SW 1271 (cell line): ENCODE data around the gene ZEB1.
A peak's percentile ranks its signal among the peaks of the same experiment; 100 is the strongest.
"Not testable (repeated sequence)": the region's sequence is repeated elsewhere in the genome, so short reads cannot be mapped to it uniquely, and the experiment has no call there.

ENCODE experiments used
- DNase-seq, 2 experiments: peaks; one replicate each; lab custom pipeline; 2025; lab: John Stamatoyannopoulos, UW

The ZEB1 gene

DNA sequence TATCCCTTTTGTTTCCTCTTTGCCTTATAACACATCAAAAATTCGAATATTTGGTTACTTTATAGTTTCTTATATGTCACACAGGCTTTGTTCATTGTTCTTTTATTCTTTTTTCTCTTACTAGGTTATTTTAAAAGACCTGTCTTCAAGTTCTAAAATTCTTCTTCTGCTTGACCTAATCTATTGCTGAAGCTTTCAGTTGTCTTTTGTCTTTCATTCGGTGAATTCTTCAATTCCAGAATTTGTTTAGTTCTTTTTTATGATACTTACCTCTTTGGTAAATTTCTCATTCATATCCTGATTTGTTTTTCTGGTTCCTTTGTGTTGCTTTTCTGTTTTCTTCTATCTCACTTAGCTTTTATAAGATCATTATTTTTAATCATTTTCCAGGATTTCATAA, 188.4 kb downstream of the ZEB1 start:
- DNase-seq = no peak

DNA sequence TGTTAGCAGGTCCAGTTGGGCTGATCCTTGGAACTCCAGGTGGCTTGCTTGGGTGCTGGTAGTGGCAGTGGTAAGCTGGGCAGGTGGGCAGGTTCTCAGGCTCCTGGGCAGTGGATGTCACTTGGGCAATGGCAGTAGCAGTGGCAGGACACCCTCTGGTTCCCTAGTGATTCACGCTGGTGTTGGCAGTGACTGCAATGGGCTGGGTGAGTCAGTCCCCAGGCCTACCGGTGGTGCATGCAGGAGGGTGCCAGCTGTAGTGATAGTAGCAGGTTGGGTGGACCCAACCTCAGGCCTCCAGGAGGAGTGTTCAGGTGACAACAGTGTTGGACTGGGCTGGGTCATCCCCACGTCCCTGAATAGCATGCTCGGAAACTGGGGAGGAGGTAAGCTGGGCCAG, 189.2 kb downstream of the ZEB1 start:
- DNase-seq = no peak

DNA sequence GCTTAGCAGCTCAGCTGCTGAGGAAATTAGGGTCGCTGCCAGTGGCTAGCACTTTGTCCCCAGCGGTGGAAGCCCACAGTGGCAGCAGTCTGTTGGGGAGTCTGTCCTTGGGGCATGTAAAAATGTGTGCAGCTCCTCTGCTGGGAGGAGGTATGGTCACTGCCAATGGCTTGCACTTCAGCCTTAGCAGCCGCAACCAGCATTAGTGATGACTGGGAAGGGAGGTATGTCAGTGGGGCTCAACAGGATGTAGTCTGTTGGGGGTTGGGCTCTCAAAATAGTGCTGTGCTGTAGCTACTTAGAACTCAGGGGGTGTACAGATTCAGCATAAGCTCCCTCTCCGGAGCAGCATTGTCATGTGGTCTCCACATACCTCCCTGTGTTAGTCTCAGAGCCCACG, 189.9 kb downstream of the ZEB1 start:
- no peak for DNase-seq

DNA sequence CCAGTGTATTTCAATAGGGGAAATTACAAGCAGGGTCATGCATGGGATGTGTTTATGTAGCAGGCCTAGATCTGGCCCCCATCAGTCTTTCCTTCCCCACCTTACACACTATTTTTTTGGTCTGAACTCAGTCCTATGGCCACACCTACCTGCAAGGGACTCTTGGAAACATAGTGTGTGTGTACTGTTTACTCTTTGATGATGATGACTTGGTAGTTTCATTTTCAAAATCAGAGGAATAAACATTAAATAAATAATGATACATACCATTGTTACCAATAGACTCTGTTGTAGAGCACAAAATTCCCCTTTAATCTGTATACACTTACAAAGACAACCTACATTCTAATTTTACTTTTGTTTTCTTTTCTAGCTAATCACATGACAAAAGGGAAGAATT, 191.0 kb downstream of the ZEB1 start:
- DNase-seq = no peak

DNA sequence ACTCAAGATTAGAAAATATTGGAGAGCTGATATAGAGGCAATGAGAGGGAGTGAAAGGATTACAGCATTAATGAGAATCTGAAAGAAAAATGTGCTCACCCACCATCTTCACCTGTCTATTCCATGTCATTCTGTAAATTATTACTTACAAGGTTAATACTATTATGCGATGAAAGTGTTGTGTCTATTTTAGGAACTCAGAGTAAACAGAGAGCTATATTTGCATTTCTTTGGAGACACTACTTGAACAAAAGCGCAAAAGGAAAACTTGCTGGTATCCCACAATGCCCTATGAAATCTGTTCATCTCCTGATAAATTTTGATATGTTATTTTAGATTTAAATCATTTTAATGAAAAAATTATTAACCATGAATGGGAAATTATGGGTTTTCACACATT, 196.1 kb downstream of the ZEB1 start:
- no peak for DNase-seq

DNA sequence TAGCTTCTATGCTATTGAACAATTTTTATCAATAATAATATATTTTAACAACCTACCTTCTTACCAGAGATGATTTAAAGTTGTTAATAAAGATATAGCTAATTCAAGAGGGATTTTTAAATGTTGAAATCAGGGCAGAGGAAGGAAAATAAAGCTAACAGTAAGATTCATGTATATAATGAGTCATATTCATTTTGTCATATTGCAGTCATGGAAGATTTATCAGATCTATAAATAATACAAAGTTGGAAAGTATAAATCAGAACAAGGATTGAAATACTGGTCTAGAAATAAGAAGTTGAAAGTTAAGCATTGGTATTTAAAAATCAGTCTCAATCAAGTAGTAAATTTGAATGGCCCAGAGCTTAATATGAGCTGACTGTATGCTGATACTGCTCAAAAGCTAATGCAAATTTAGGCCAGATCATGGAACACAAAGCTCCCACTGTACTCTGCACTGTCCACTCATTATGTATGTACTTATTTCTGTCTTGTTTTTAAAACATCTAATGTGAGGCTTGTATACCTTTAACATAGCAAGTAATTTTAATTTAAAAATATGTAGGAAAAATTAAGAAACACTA, 196.9 kb downstream of the ZEB1 start:
- no peak for DNase-seq

DNA sequence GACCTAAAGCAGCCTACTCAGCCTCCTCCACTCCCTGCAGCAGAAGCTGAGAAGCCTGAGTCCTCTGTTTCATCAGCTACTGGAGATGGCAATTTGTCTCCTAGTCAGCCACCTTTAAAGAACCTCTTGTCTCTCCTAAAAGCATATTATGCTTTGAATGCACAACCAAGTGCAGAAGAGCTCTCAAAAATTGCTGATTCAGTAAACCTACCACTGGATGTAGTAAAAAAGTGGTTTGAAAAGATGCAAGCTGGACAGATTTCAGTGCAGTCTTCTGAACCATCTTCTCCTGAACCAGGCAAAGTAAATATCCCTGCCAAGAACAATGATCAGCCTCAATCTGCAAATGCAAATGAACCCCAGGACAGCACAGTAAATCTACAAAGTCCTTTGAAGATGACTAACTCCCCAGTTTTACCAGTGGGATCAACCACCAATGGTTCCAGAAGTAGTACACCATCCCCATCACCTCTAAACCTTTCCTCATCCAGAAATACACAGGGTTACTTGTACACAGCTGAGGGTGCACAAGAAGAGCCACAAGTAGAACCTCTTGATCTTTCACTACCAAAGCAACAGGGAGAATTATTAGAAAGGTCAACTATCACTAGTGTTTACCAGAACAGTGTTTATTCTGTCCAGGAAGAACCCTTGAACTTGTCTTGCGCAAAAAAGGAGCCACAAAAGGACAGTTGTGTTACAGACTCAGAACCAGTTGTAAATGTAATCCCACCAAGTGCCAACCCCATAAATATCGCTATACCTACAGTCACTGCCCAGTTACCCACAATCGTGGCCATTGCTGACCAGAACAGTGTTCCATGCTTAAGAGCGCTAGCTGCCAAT, 202.2 kb downstream of the ZEB1 start:
- no peak for DNase-seq

DNA sequence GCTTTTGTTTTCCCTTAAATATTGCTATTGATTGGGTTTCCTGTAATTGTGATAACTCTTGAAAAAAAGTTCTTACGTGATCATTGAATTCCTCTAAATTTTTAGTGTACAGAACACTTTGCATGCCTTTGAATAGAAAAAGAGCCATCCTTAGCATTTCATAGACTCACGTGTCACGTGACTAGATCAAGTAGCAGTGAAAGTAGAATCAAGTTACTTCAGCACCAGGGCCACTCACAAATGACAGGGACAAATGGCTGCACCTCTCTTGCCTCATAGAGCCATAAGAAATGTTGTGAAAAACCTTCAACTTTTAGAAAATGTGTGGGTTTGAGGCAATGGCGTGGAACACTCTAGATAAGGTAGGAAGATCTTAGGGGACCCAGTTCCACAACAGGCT, 203.8 kb downstream of the ZEB1 start:
- DNase-seq = no peak

DNA sequence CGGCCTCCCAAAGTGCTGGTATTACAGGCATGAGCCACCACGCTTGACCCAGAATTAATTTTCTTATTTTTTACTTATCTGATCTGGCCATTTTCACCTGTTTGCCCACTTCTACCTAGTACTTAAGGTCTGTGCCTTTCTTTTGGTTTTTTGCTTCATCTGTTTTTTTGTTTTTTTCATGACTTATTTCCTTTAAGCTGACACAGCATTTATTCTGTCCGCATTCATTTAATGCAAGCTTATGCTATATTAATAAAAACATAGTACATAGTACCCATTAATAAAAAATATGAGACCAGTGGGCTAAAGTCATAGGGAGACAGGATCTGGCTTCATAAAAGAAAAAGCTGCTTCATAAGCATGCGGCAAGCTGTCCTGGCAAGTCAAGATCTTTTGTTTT, 205.4 kb downstream of the ZEB1 start:
- DNase-seq = no peak

DNA sequence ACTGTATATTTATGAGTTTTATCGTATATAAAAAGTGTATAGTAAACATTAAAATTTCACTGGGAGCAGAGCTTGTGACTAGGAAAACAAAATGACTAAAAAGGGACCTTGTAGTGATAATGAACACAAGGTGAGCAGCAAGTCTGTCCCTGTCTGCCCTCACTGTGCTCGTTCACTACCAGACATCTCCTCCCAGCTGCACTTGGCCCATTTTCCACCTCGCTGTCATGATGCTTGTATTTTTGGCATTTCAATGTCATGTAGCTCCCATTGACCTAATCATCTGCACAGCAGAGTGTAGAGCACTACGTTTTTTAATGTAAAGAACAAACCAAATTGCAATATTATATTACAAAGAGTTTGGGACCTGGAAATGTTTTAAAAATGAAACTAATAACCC, 207.2 kb downstream of the ZEB1 start:
- DNase-seq = no peak

DNA sequence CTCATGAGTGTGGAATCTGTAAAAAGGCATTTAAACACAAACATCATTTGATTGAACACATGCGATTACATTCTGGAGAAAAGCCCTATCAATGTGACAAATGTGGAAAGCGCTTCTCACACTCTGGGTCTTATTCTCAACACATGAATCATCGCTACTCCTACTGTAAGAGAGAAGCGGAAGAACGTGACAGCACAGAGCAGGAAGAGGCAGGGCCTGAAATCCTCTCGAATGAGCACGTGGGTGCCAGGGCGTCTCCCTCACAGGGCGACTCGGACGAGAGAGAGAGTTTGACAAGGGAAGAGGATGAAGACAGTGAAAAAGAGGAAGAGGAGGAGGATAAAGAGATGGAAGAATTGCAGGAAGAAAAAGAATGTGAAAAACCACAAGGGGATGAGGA, 207.7 kb downstream of the ZEB1 start:
- no peak for DNase-seq

DNA sequence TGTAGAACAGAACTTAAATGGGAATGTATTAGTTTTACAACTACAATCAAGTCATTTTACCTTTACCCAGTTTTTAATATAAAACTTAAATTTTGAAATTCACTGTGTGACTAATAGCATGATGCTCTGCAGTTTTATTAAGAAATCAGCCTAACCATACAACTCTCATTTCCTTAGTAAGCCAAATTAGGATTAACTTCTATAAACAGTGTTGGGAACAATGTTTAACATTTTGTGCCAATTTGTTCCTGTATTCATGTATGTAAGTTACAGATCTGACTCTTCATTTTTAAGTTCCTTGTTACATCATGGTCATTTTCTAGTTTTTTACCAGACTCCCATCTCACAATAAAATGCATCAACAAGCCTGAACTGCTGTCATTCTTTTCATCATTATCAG, 209.8 kb downstream of the ZEB1 start:
- DNase-seq = no peak

DNA sequence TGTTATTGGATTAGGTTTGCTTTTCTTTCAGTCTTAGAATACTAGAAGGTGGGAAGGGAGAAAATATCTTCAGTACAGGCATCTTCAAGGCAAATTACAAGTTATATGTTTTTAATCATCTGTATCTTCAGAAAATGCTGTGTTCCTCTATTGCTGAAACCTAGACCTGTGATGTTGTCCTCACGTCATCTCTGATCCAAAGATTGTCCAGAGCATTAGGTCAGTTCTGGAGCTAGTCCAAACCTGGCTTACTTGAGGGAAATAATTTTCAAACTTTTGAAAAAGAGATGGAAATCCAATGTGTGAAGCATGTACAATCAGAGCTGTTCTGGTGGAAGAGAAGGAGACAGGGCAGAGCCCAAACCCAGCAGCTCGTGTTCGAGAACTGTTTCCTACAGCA, 217.3 kb downstream of the ZEB1 start:
- DNase-seq = no peak

DNA sequence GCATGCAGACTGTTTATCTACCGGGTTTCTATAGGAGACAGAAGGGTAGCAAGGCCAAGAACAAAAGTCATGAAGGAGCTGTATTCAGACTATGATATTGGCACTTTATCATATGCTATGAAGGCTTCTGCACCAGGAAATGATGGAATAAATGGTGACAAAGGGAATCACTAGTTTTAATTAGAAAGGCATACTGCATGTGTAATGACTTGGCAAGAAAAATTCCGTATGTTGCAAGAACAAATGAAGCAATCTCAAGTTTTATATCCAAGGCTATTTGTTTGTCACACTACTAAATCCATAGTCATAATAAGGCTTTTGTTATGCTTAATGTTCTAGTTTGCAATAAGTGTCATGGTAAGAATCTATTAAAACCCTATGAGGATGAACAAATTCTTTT, 230.9 kb downstream of the ZEB1 start:
- no peak for DNase-seq

DNA sequence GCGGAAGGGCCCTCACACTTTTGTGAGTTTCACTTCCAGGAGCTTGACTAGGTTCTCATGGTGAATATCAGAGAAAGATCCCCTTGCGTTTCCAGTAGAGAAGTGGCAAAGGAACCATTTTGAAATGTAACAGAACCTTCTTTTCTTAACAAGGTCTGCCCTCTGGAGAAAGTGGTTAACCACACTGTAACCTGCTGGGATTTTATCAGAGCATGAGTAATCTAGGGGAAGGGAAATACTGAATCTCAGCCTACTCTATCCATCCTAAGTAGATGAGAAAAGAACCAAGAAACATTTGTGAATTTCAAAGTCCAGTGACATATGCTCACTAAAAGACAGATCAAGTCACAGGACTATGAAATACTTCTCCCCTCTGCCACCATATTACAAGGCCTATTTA, 235.5 kb downstream of the ZEB1 start:
- peak in 1 of 2 experiments; percentile 9 for DNase-seq

DNA sequence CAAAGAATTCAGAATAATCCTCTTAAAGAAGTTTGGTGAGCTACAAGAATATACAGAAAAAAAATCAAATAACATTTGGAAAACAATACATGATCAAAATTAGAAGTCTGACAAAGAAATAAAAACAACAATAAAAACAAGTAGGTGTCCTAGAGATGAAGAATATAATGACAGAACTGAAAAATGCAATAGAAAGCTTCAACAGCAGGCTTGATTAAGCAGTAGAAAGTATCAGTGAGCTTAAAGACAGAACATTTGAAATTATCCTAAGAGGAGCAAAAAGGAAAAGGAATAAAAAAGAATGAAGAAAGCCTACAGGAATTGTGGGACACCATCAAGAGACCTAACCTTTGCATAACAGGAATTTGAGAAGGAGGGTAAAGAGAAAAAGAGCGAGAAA, 238.8 kb downstream of the ZEB1 start:
- DNase-seq = no peak

DNA sequence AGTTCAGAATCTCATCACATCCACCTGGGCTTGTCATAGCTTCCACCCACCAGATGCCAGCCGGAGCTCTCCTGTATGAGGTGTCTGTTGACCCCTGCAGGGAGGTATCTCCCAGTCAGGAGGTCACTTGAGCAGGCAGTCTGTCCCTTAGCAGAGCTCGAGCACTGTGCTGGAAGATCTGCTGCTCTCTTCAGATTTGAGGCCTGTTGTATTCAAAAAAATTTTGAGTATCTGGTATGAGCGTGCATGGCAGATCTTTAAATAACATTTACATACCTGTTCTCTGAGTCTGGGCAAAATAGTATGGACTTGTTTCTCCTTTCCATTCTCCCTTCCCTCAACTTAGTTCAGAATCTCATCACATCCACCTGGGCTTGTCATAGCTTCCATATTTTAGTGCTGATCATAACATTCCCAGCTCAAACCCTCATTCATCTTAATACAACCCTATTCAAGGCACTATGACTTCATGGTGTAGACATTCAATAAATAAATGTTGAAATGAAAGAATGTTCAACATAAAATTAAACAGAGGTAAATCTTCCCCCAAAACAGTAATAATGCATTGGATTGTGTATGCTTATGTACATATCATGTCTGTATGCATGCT, 249.3 kb downstream of the ZEB1 start:
- DNase-seq = not testable (repeated sequence)

DNA sequence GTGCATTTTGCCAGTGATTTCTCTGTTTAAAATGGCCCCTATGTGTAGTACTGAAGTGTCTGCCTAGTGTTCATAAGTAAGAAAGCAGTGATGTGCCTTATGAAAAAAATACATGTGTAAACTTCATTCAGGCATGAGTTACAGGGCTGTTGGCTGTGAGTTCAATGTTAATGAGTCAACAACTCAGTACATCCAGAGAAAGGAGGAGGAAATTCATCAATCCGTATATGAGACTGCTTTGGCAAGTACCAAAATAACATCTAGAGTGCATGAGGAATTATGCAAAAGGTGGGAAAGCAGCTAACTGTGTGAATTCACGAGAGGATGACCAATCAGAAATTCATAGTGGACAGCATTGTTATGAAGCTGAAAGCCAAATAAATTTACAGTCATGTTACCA, 255.6 kb downstream of the ZEB1 start:
- DNase-seq = no peak

DNA sequence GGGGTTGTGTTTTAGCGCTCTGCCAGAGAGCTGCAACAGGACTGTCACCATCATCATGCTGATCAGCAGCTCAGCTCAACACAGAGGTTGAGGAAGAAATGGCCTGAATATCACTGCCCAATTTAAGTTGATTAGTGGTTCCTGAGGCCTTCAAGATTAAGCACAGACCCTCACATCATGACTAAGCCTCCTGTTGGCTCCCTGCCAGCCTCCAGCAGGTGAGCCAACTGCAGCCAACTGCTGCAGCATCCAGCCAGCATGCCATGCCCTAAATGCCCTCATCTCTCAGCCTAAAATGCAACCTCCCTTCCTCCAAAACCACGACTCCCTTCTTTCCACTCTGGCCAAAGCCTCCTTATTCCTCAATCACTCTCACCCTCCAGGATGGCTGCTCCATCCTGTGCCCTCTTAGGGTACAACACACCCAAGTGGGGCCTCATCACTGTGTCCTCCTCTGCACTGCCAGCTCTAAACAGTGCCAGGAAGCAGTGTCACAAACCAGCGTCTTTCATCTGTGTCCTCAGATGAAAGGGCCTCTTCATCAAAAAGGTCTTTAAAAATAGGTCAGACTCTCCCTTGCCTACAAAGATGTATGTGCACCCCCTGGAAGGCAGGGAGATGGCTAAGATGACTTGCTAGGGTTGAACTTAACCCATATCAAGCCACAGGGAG, 259.3 kb downstream of the ZEB1 start:
- DNase-seq = no peak

DNA sequence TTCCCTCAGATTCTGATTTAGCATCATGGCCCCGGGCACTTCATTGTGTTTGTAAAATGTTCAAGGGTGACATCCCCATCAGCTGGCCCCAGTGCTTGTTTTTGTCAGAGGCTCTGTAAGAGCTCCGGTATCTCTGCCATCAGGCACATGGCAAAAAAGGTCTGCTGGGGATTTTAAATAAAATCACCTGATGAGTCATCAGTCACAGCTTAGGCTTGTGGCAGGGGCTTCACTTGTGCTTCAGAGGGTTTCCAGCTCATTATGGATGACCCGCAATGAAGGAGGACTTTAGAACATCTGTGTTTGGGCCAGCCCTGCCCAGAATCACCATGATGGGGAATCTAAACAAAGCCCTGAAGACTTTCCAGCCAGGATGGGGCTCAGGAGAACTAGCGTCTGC, 259.9 kb downstream of the ZEB1 start:
- no peak for DNase-seq
